GM18951 (cell line): ENCODE data around the gene TFAP2E.

Source experiments
- POLR2A ChIP-seq: IDR thresholded peaks from 4 replicates; pipeline ENCODE4 v1.6.1; 2011; ENCODE audit warnings: mild to moderate bottlenecking; ENCODE audit not compliant: insufficient read length, insufficient read depth; ENCODE audit errors: extremely low read depth
- in situ Hi-C: fragments of 300-500 bp; cut with MboI; formaldehyde crosslinking; loops from one replicate; pipeline ENCODE4 v1.12.0; 2022; ENCODE audit warnings: low sequenced_read_pairs, mixed read lengths, inconsistent platforms; ENCODE audit not compliant: unreplicated experiment

Gene TFAP2E

GRCh38 chr1:35637401-35637809 is 64.3 kb downstream of the TFAP2E start:
- no peak for TF ChIP-seq POLR2A
- in situ Hi-C loops, result no loop called here

GRCh38 chr1:35640380-35641232 is 67.5 kb downstream of the TFAP2E start:
- in situ Hi-C loops, result no loop called here
- no peak for TF ChIP-seq POLR2A

- peak; percentile 96 for TF ChIP-seq POLR2A
Measured at GRCh38 chr1:35641233-35641866, 68.2 kb downstream of the TFAP2E start, which contains the start of gene PSMB2. PSMB2 (minus strand) TSS chr1:35641526; CDS start chr1:35641432, 94 bp downstream.

GRCh38 chr1:35642471-35642955 is 69.4 kb downstream of the TFAP2E start:
- no peak for TF ChIP-seq POLR2A
- in situ Hi-C loops, result no loop called here

More at GRCh38 chr1:35641233-35641866, 68.2 kb downstream of the TFAP2E start, which contains the start of gene PSMB2:
- in situ Hi-C loops, result no loop called here

GRCh38 chr1:35644204-35644603 is 71.1 kb downstream of the TFAP2E start:
- TF ChIP-seq POLR2A, result no peak
- in situ Hi-C loops, result no loop called here
